Activated T-helper 1 cell treated with anti-CD3 and anti-CD28 coated beads, Interleukin-12 subunit alpha, Interleukin-12 subunit beta, Interleukin-2, Interleukin-4 antibody, amounts not matched to agents 30 ng/mL and 10 ng/mL and 1 ng/mL, durations not matched to agents 14 hours and 24 hours and 36 hours (primary cell): ENCODE measurements around the gene ELF5. TPM values are rescaled to one million over a fixed set of nuclear protein-coding genes. Genes with fewer than 3 reads are reported as not detected.

Experiments used
- DNase-seq: peaks from one replicate; pipeline ENCODE4 v3.0.0; 2021; ENCODE audit warnings: low spot score
- H3K27ac Mint-ChIP-seq: one replicate; pipeline ENCODE4 v1.8.0; 2021; ENCODE audit warnings: mild to moderate bottlenecking, mixed read lengths
- H3K27me3 Mint-ChIP-seq: one replicate; pipeline ENCODE4 v1.8.0; 2022; ENCODE audit warnings: mild to moderate bottlenecking, moderate library complexity, mixed read lengths; ENCODE audit not compliant: insufficient read depth
- H3K36me3 Mint-ChIP-seq: one replicate; pipeline ENCODE4 v1.8.0; 2021; ENCODE audit warnings: low read depth, mixed read lengths
- H3K4me1 Mint-ChIP-seq: one replicate; pipeline ENCODE4 v1.8.0; 2021; ENCODE audit warnings: low read depth, mixed read lengths
- H3K4me3 Mint-ChIP-seq: one replicate; pipeline ENCODE4 v1.8.0; 2021; ENCODE audit warnings: mild to moderate bottlenecking, moderate library complexity, mixed read lengths
- H3K9me3 Mint-ChIP-seq: one replicate; pipeline ENCODE4 v1.8.0; 2021; ENCODE audit warnings: mixed read lengths
- intact Hi-C: fragments of 100-400 bp; cut with micrococcal nuclease; formaldehyde crosslinking; loops from one replicate; pipeline ENCODE4 v1.15.1; 2024
- total RNA-seq: library from RNA; stranded (reverse); gene quantifications from 2 replicates; pipeline ENCODE4 v1.2.3, GENCODE V29; 2022

Gene ELF5
- total RNA-seq, 1 donor from 2014 or later = not detected

- peaks cover 8% of the 10 kb centered on the region for H3K27me3 Mint-ChIP-seq
- peaks cover 7% of the 10 kb centered on the region for H3K4me1 Mint-ChIP-seq
- no peak for DNase-seq
- H3K9me3 Mint-ChIP-seq = no peaks in the 10 kb centered on the region
- no peaks in the 10 kb centered on the region for H3K36me3 Mint-ChIP-seq
- H3K4me3 Mint-ChIP-seq = no peak overlapping the region
- intact Hi-C loops = loop anchor here (10.0 kb wide), 5 partner anchors 699 to 1539 kb away; partner anchors contain the start of genes CD59, CSTF3, QSER1 and TCP11L1
- no peak overlapping the region for H3K27ac Mint-ChIP-seq
Measured at GRCh38 chr11:34433899-34434298, 79.7 kb downstream of the ELF5 start.

DNA sequence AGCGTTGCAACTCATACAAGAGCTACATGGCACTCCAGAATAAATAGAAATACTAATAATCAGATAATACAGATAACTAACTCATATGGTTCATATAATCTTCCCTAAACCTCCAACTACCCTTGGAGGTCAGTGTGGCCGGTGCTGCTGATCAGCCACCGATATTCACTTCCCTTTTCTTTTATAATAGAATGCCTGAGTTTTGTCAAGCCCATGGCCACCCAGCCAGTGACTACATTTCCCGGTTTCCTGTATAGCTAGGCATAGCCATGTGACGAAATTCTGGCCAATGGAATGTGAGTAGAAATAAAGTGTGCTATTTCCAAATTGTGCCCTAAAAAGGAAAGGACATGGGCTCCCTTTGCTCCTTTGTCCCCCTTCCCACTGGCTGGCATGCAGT lies 80.8 kb downstream of the ELF5 start:
- no peaks in the 10 kb centered on the region for H3K9me3 Mint-ChIP-seq
- H3K27ac Mint-ChIP-seq = no peak overlapping the region
- peaks cover 8% of the 10 kb centered on the region for H3K27me3 Mint-ChIP-seq
- H3K36me3 Mint-ChIP-seq = no peaks in the 10 kb centered on the region
- DNase-seq = no peak
- no peak overlapping the region for H3K4me3 Mint-ChIP-seq
- intact Hi-C loops = loop anchor here (10.0 kb wide), 5 partner anchors 698 to 1538 kb away; partner anchors contain the start of genes CD59, CSTF3, QSER1 and TCP11L1
- H3K4me1 Mint-ChIP-seq = peaks cover 7% of the 10 kb centered on the region

DNA sequence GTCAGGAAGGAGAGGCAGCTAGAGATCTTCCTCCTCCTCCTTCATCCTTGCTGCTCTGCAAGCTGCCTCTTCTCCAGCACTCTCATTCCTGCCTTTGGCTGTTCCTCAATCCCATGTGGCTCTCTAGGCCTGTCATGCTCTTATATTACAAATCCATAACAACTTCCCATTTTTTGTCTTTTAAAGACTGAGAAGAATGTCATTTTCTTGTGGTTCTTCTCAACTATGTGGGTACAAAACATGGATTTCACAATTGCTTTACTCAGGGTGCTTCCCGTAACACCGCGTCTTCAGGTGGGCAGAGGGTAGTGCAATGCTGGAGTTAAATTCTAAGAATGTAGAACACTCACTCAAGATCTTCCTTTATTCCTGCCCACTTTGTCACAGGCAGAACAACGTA lies 81.6 kb downstream of the ELF5 start:
- intact Hi-C loops = loop anchor here (10.0 kb wide), 5 partner anchors 697 to 1537 kb away; partner anchors contain the start of genes CD59, CSTF3, QSER1 and TCP11L1
- no peak overlapping the region for H3K4me3 Mint-ChIP-seq
- peaks cover 8% of the 10 kb centered on the region for H3K27me3 Mint-ChIP-seq

More for the DNA sequence above, 81.6 kb downstream of the ELF5 start:
- Mint-ChIP-seq H3K36me3 (no peaks in the 10 kb centered on the region), H3K9me3 (no peaks in the 10 kb centered on the region), H3K27ac (no peak overlapping the region), H3K4me1 (peaks cover 7% of the 10 kb centered on the region)
- DNase-seq = no peak

Other genes with a start within 250 kb of the ELF5 start
- gene ABTB2, start 155.8 kb downstream of the ELF5 start, total RNA-seq = 14.1 and 14.5 TPM in 2 replicates
- gene CAT, start 74.9 kb downstream of the ELF5 start, total RNA-seq = 19.1 and 19.9 TPM in 2 replicates
- gene EHF, start 107.3 kb upstream of the ELF5 start, total RNA-seq = not detected in 2 replicates